ENCODE measurements around the gene PPL.

The PPL gene, protein sequence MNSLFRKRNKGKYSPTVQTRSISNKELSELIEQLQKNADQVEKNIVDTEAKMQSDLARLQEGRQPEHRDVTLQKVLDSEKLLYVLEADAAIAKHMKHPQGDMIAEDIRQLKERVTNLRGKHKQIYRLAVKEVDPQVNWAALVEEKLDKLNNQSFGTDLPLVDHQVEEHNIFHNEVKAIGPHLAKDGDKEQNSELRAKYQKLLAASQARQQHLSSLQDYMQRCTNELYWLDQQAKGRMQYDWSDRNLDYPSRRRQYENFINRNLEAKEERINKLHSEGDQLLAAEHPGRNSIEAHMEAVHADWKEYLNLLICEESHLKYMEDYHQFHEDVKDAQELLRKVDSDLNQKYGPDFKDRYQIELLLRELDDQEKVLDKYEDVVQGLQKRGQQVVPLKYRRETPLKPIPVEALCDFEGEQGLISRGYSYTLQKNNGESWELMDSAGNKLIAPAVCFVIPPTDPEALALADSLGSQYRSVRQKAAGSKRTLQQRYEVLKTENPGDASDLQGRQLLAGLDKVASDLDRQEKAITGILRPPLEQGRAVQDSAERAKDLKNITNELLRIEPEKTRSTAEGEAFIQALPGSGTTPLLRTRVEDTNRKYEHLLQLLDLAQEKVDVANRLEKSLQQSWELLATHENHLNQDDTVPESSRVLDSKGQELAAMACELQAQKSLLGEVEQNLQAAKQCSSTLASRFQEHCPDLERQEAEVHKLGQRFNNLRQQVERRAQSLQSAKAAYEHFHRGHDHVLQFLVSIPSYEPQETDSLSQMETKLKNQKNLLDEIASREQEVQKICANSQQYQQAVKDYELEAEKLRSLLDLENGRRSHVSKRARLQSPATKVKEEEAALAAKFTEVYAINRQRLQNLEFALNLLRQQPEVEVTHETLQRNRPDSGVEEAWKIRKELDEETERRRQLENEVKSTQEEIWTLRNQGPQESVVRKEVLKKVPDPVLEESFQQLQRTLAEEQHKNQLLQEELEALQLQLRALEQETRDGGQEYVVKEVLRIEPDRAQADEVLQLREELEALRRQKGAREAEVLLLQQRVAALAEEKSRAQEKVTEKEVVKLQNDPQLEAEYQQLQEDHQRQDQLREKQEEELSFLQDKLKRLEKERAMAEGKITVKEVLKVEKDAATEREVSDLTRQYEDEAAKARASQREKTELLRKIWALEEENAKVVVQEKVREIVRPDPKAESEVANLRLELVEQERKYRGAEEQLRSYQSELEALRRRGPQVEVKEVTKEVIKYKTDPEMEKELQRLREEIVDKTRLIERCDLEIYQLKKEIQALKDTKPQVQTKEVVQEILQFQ (N-terminal part only)

DNA sequence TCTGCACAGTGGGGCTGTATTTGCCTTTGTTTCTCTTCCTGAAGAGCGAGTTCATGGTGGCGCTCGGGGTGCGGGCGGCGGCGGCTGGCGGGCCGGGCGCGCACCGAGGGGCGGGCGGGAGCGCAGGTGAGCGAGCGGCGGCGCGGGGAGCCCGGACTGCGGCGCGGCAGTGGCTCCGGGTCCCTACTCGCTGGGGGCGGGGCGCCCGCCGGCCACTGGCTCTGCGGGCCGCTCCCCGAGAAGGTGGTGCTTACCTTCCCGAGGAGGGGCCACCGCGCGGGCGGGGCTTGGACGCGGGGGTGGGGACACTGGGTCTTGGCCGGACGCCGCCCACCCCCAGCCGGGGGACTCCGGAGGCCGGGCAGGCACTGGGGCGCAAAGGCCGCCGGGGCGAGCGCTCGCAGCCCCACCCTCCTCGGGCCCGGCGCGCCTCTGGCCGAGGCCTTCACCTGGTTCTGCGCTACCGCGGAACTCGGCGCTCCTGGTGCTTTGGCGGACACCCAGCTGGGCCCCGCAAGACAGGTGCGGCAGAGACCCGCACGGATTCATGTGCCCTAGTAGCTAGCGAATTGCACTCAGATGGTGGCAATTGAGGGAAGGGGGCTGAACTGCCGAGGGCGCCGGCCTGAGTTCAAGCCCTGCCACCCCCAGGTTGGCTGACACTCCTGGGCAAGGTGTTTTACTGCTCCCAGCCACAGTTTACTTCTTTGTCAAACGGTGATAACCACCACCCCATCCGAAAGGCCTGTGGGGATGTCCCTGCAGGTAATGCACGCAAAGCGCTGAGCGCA, at the start of gene PPL:
PPL (minus strand) TSS at position 158 of the 791 bp plus-strand sequence; CDS start at position 55, 103 bp downstream.
- Histone ChIP-seq H3K9me3 (ENCODE audit: severe bottlenecking) (no peaks in the 10 kb centered on the region), H3K27me3 (ENCODE audit: insufficient read depth, low read depth, severe bottlenecking) (no peaks in the 10 kb centered on the region), H3K36me3 (no peaks in the 10 kb centered on the region), H3K27ac (peak within 1 kb of the TSS; percentile 48; the same call in 1 of the 2 replicates), H3K4me3 (ENCODE audit: low read depth, low read length) (peak within 1 kb of the TSS; percentile 83)
- peak; percentile 95 for DNase-seq
- TF ChIP-seq, protein P1, sequence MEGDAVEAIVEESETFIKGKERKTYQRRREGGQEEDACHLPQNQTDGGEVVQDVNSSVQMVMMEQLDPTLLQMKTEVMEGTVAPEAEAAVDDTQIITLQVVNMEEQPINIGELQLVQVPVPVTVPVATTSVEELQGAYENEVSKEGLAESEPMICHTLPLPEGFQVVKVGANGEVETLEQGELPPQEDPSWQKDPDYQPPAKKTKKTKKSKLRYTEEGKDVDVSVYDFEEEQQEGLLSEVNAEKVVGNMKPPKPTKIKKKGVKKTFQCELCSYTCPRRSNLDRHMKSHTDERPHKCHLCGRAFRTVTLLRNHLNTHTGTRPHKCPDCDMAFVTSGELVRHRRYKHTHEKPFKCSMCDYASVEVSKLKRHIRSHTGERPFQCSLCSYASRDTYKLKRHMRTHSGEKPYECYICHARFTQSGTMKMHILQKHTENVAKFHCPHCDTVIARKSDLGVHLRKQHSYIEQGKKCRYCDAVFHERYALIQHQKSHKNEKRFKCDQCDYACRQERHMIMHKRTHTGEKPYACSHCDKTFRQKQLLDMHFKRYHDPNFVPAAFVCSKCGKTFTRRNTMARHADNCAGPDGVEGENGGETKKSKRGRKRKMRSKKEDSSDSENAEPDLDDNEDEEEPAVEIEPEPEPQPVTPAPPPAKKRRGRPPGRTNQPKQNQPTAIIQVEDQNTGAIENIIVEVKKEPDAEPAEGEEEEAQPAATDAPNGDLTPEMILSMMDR (IDR thresholded peaks at IDR 0.05; ENCODE audit: low read depth, low read length): no peak

DNA sequence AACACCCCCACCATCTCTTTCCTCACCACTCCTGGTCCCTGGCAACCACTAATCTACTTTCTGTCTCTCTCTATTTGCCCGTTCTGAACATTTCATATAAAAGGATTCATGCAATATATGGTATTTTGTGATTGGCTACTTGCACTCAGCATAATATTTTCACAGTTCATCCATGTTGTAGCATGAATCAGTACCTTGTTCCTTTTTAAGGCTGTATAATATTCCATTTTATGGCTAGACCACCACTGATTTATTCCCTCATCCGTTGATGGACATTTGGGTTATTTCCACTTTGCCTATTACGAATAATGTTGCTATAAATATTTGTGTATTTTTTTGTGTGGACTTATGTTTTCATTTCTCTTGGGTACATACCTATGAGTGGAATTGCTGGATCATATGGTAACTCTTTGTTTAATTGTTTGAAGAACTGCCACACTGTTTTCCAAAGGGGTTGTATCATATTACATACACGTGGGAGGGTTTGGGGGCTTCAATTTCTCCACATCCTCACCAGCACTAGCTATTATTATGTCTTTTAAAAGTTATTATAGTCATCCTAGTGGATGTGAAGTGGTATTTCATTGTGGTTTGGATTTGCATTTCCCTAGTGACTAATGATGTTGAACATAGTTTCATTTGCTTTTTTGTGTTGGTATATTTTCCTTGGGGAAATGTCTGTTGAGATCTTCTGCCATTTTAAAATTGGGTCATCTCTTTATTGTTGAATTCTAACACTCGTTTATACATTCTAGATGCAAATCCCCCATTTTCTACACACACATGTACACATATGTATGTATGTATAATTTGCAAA, 47.4 kb upstream of the PPL start:
- Histone ChIP-seq H3K27ac (no peak overlapping the region), H3K4me3 (ENCODE audit: low read depth, low read length) (no peak overlapping the region), H3K36me3 (no peaks in the 10 kb centered on the region), H3K9me3 (ENCODE audit: severe bottlenecking) (no peaks in the 10 kb centered on the region), H3K27me3 (ENCODE audit: insufficient read depth, low read depth, severe bottlenecking) (no peaks in the 10 kb centered on the region)
- TF ChIP-seq, protein P1 (IDR thresholded peaks at IDR 0.05; ENCODE audit: low read depth, low read length): no peak
- no peak for DNase-seq

DNA sequence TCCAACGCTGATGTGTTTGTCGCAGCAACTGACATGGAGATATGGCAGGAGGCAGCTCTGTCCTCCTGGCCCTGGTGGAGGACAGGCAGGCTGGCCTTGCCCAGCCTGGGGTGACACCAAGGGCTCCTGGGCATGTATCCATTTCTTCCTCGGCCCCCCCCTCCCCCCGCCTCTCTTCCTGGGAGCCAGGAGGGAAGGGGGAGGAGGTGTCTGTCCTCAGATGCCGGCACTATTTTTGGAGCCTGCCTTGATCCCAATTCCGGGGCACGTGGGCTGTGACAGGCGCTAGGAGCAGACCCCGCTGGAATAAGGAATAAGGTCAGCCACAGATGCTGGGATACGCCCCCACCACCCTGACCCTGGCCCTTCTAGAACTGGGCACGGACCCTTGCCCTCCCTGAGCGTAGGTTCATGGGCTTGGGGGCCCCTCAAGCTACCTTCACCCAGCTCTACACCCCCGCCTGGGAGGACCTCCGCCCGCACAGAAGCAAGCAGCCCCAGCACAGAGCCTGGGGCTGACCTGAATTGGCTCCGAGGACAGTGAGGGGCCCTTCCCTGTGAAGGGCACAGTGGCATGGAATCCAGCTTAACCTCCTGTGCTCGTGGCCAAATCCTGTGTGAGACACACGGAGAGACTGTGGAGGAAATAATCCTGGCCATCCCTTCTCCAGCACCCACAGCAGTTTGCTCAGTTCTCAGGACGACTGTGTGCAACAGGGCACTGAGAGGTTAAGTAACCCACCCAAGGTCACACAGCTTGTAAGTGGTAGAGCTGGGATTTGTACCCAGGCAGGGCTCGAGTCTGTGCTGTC, 45.3 kb upstream of the PPL start:
- H3K27me3 ChIP-seq (ENCODE audit: insufficient read depth, low read depth, severe bottlenecking): no peaks in the 10 kb centered on the region
- no peaks in the 10 kb centered on the region for H3K9me3 ChIP-seq (ENCODE audit: severe bottlenecking)
- peak; percentile 39 for DNase-seq
- no peak overlapping the region for H3K27ac ChIP-seq
- TF ChIP-seq, protein P1 (IDR thresholded peaks at IDR 0.05; ENCODE audit: low read depth, low read length): no peak
- H3K4me3 ChIP-seq (ENCODE audit: low read depth, low read length): no peak overlapping the region; the same call in 1 of the 2 replicates
- no peaks in the 10 kb centered on the region for H3K36me3 ChIP-seq

DNA sequence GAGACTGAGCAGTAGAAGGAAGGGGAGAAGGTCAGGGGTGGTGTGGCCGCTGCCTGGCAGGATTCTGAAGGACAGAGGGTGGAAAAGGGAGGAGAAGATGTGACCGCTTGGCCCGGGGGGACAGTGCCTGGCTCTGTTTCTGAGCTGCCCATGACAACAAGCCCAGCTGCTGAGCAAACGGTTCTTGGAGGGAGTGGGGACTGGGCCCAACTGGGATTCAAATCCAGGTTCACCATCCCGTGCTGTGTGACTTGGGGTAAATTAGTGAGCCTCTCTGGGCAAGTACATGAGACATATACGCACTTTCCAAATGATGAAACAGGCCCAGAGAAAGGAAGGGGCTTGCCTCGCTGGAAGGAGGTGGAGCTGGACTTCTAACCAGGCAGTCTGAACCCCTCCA, 44.5 kb upstream of the PPL start:
- TF ChIP-seq, protein P1 (IDR thresholded peaks at IDR 0.05; ENCODE audit: low read depth, low read length): no peak
- DNase-seq: no peak
- no peak overlapping the region for H3K4me3 ChIP-seq (ENCODE audit: low read depth, low read length)
- H3K27me3 ChIP-seq (ENCODE audit: insufficient read depth, low read depth, severe bottlenecking): no peaks in the 10 kb centered on the region
- no peaks in the 10 kb centered on the region for H3K36me3 ChIP-seq
- H3K27ac ChIP-seq: no peak overlapping the region
- no peaks in the 10 kb centered on the region for H3K9me3 ChIP-seq (ENCODE audit: severe bottlenecking)

Data from WERI-Rb-1 (cell line).